Activated effector memory CD4-positive, alpha-beta T cell treated with anti-CD3 and anti-CD28 coated beads, Interleukin-2, amount 50 U/mL, for 16 hours (primary cell): ENCODE results near the gene CCND2.
"Not testable (repeated sequence)": the region's sequence is repeated elsewhere in the genome, so short reads cannot be mapped to it uniquely, and the experiment has no call there.

Experiments
- DNase-seq: peaks from one replicate; pipeline ENCODE4 v3.0.0-alpha.2; 2020

CCND2 gene

DNA sequence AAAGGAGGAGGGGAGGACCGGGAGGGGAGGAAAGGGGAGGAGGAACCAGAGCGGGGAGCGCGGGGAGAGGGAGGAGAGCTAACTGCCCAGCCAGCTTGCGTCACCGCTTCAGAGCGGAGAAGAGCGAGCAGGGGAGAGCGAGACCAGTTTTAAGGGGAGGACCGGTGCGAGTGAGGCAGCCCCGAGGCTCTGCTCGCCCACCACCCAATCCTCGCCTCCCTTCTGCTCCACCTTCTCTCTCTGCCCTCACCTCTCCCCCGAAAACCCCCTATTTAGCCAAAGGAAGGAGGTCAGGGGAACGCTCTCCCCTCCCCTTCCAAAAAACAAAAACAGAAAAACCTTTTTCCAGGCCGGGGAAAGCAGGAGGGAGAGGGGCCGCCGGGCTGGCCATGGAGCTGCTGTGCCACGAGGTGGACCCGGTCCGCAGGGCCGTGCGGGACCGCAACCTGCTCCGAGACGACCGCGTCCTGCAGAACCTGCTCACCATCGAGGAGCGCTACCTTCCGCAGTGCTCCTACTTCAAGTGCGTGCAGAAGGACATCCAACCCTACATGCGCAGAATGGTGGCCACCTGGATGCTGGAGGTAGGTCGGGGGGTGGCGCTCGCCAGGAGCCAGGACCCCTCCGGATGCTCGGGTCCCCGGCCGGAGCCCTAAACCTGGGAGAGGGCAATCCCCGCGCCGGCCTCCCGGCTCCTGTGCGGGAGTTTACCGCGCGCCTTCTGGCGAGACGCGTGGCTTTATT is at the start of gene CCND2:
TSS of gene CCND2 (plus strand) at position 111 of the 744 bp plus-strand sequence. CDS start at position 390, 279 bp downstream.
- peak; percentile 91 for DNase-seq

GRCh38 chr12:4224206-4224889 is 49.2 kb upstream of the CCND2 start:
- DNase-seq, result no peak

DNA sequence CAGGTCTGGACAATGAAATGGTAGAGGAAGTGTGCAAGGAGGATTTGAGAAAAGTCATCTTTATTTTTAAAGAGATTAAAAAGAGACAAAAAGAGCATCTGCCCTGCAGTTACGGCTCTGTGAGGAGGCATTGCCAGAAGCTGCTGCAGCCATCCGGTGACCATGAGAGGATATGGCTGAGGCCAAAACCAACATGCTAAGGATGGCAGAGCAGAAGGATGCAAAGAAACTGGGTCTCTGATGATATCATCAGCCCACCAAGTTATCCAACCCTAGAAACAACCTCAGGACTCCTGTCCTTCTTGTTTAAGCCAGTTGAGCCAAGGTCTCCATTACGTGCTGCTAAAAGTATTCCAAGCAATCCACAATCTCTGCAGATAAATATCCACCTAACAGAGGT is 48.0 kb upstream of the CCND2 start:
- no peak for DNase-seq

DNA sequence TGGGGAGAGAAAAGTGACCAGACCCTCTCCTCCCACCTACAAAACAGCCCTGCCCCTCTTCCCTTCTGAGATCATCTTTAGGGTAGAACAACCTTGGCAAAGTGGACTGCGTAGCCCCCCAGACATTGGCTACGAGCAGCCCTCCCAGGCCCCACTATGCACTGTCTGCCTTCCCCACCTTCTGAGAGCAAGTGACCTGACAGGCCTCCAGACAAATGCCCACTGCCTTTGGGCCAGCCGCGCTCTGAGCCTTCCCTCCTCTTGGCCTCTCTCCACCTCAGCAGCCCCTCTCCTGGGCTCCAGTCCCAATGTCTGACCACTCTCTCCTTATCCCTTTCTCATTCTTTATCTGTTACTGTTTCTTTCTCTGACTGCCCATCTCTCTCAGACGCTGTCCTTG is 46.5 kb upstream of the CCND2 start:
- no peak for DNase-seq

- no peak for DNase-seq
These were observed 45.4 kb upstream of the CCND2 start for GRCh38 chr12:4228122-4228580.

DNA sequence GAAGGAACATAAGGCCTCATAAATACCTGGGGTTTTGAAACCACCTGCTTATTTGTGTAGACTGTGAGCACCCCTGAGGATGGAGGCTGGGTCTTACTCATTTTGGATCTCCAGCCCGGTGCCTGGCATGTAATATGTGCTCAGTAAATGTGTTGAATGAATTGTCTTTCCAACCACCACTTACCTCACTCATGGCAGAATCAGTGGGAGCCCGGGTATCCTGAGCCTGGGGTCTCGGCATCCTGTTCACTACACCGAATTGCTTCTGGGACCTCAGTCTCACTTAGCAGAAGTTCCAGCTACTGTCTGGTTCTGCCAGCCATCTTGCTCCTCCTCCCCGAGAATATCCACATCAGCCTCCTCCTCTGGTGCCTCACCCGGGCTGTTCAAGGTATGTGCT is 43.0 kb upstream of the CCND2 start:
- no peak for DNase-seq

DNA sequence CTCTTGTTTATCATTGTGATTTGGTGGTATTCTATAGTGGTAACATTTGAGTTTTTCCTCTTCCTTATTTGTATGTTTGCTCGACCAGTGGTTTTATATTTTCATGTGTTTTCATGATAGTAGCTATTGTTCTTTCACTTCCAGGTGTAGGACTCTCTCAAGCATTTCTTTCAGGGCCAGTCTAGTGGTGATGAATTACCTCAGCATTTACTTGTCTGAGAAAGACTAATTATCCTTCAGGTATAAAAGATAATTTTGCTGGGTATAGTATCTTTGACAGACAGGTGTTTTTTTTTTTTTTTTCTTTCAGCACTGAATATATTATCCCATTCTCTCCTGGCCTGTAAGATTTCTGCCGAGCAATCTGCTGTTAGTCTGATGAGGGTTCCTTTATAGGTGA is 35.0 kb upstream of the CCND2 start:
- no peak for DNase-seq

- no peak for DNase-seq
These were observed 33.8 kb upstream of the CCND2 start for GRCh38 chr12:4239746-4240145.

- no peak for DNase-seq
These were observed 33.3 kb upstream of the CCND2 start for GRCh38 chr12:4240161-4240783.

DNA sequence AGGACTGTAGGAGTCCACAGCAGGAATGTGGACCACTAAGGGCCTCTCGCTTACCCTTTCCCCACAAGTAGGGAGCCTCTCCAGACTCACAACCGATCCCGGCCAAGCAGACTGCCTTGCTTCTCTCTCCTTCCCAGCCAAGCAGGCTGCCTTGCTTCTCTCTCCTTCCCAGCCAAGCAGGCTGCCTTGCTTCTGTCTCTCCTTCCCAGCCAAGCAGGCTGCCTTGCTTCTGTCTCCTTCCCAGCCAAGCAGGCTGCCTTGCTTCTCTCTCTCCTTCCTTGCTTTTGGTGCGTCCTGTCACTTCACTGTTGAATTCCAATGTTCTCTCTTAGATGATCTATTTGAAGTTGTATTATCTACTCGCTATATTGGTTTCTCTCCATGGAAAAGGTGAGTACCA is 32.6 kb upstream of the CCND2 start:
- no peak for DNase-seq

DNA sequence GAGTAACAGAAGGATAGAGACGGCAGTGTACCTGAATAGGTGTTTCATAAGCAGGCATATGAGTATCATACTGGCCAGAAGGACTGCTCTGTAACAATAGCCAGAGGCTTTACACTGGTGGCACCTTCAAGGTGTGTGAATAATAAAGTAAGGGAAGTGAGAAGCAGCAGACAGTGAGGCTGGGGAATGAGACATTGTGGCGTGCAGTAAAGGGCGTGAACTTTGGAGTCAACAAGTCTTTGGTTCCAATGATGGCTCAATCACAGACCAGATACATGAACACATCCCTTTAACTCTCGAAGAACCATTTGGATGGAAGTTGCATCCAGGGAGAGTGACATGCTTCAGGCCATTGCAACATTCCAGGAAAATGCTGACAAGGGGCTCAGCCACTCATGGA is 32.0 kb upstream of the CCND2 start:
- no peak for DNase-seq

DNA sequence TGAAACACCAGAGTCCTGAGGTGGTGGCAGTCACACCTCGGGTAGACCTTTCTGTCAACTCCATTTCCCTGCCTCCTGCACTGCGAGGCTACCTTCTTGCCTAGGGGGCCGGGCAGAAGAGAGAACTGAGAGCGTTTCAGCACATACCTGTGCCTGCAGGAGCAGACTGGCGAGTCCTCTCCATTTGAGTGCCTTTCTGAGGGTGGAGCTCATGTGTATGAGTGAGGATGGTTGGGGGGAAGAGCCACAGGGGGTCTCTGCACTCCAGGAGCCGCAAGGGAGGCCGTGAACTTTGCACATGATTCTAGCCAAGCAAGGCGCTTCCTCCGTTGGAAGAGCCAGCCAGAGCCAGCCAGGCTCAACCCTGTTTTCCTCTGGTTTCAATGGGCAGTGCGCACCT is 31.0 kb upstream of the CCND2 start:
- DNase-seq, result no peak

- no peak for DNase-seq
These were observed 30.5 kb upstream of the CCND2 start for GRCh38 chr12:4243091-4243490.

DNA sequence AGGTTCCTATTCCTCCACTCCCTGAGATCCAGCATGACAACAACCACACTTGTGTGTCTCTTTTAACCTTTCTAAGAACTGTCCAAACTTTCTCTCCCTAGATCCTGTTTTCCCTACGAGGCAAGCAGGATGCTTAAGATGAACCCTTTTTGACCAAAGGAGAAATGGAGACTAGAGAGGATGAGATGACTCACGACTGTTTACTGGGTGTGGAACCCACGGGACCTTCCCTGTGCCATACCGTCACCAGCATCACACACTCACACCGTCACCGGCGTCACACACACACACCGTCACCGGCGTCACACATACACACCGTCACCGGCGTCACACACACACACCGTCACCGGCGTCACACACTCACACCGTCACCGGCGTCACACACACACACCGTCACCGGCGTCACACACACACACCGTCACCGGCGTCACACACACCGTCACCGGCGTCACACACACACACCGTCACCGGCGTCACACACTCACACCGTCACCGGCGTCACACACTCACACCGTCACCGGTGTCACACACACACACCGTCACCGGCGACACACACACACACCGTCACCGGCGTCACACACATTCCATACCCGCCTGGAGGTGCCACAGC is 30.0 kb upstream of the CCND2 start:
- DNase-seq, result not testable (repeated sequence)

DNA sequence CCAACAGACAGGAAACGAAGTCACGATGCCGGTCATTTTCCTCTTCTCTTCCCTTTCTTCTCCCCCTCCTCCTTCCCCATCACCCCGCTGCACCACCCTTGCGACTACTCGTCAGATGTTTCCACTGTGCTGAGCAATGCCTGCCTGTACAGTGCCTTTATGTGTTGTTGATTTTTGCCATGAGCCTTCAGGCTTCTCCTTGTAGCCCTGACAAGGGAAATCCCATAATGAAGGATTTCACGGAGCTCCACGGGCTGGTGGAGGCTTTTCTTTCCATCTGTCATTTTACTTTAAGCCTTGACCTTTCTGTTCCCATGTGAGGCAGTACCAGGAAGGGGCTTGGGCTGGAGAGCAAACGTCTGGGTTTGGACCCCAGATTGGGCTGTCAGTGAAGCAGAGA is 28.7 kb upstream of the CCND2 start:
- no peak for DNase-seq

GRCh38 chr12:4245446-4245845 is 28.1 kb upstream of the CCND2 start:
- no peak for DNase-seq

GRCh38 chr12:4246116-4246515 is 27.4 kb upstream of the CCND2 start:
- DNase-seq, result no peak

- no peak for DNase-seq
These were observed 22.9 kb upstream of the CCND2 start for GRCh38 chr12:4250691-4251090.

DNA sequence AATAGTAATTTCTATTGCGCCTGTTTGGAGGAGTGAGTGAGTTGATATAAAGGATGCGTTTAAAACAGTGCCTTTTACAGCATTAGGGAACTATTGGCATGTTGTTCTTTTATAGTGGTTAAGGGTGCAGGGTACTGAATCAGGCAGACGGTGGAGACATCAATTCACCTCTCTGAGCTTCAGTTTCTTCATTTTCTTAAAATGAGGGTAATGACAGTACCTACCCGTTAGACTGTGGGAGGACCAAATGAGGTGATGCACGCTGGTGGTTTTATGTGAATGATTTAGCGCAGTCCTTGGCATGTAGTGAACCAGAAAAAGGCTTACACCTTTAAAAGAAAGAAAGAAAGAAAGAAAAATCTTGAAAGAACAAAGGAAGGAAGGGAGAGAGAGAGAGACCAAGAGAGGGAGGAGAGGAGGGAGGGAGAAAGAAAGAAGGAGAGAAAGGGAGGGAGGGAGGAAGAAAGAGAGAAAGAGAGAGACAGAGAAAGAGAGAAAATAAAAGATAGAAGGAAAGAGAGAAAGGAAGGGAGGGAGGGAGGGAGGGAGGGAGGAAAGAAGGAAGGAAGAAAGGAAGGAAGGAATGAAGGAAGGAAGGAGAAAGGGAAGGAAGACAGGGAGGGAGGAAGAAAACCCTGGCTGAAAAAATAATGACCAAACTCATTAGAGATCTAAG is 22.2 kb upstream of the CCND2 start:
- no peak for DNase-seq

- no peak for DNase-seq
These were observed 21.6 kb upstream of the CCND2 start for GRCh38 chr12:4251967-4252366.

- DNase-seq, result no peak
These were observed 21.0 kb upstream of the CCND2 start for GRCh38 chr12:4252601-4253000.

GRCh38 chr12:4256043-4256826 is 17.3 kb upstream of the CCND2 start:
- no peak for DNase-seq
